Lower lobe of right lung (tissue), 2 donors: ENCODE data around the gene HSD17B14. TPM values are rescaled to one million over a fixed set of nuclear protein-coding genes. Genes with fewer than 3 reads are reported as not detected.

ENCODE experiments used
- ATAC-seq, 2 donors: fragments of 200-7000 bp; cut with Tn5 transposase; one replicate each; pipeline ENCODE4 v1.9.1; 2020 to 2022; ENCODE audit warnings: mild to moderate bottlenecking in 2 of 2, moderate library complexity in 2 of 2
- DNase-seq: peaks from one replicate; pipeline ENCODE4 v3.0.0-alpha.2; 2020
- H3K27ac ChIP-seq: fragments of 200-600 bp; one replicate; pipeline ENCODE4 v1.8.0; 2022
- H3K27me3 ChIP-seq: fragments of 200-600 bp; one replicate; pipeline ENCODE4 v1.8.0; 2022; ENCODE audit warnings: low read depth
- H3K36me3 ChIP-seq: fragments of 200-600 bp; one replicate; pipeline ENCODE4 v1.8.0; 2022; ENCODE audit warnings: mild to moderate bottlenecking
- H3K4me1 ChIP-seq: fragments of 200-600 bp; one replicate; pipeline ENCODE4 v1.8.0; 2022
- H3K4me3 ChIP-seq: fragments of 200-600 bp; one replicate; pipeline ENCODE4 v1.8.0; 2022; ENCODE audit warnings: mild to moderate bottlenecking
- H3K9me3 ChIP-seq: fragments of 200-600 bp; one replicate; pipeline ENCODE4 v1.8.0; 2022
- intact Hi-C: fragments of 100-400 bp; cut with DNase I; formaldehyde crosslinking; loops from one replicate; pipeline ENCODE4 v1.11.0; 2022
- total RNA-seq: library from RNA; stranded (reverse); fragmentation: NEBNext Ultra II Directional; extraction: Animal tissue kit (Norgen Biotek cat#: 25700); gene quantifications from one replicate; pipeline ENCODE4 v1.2.1, GENCODE V29; 2021
- TF ChIP-seq, protein P1 (sequence below): fragments of 200-600 bp; IDR thresholded peaks from one replicate; pipeline ENCODE4 v1.8.0; 2022; ENCODE audit warnings: antibody characterized with exemption, mild to moderate bottlenecking
- donor health status: DM: no; HTN: yes; CAD: no; lungs with severe emphysema.

HSD17B14 gene
- total RNA-seq, 1 donor from 2014 or later = 22.7 TPM

DNA sequence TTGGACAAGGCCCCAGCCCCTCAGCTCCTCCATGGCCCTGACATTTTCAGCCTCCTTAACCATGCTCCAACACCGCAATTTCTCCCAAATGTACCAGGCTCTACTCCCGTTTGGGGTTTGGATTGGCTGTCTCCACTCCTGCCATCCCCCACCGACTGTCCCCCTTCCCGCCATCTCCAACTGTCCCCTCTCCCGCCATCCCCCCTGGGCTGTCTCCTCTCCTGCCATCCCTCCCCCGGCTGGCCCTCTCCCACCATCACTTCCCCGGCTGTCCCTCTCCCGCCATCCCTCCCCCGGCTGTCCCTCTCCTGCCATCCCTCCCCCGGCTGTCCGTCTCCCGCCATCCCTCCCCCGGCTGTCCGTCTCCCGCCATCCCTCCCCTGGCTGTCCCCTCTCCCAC is 30.8 kb downstream of the HSD17B14 start:
- ATAC-seq (no peak), DNase-seq (no peak)
- Histone ChIP-seq H3K9me3 (no peaks in the 10 kb centered on the region), H3K36me3 (peaks cover 12% of the 10 kb centered on the region), H3K4me1 (peaks cover 10% of the 10 kb centered on the region), H3K27me3 (no peaks in the 10 kb centered on the region), H3K4me3 (no peak overlapping the region), H3K27ac (no peak overlapping the region)
- intact Hi-C loops = no loop called here
- TF ChIP-seq, protein P1, sequence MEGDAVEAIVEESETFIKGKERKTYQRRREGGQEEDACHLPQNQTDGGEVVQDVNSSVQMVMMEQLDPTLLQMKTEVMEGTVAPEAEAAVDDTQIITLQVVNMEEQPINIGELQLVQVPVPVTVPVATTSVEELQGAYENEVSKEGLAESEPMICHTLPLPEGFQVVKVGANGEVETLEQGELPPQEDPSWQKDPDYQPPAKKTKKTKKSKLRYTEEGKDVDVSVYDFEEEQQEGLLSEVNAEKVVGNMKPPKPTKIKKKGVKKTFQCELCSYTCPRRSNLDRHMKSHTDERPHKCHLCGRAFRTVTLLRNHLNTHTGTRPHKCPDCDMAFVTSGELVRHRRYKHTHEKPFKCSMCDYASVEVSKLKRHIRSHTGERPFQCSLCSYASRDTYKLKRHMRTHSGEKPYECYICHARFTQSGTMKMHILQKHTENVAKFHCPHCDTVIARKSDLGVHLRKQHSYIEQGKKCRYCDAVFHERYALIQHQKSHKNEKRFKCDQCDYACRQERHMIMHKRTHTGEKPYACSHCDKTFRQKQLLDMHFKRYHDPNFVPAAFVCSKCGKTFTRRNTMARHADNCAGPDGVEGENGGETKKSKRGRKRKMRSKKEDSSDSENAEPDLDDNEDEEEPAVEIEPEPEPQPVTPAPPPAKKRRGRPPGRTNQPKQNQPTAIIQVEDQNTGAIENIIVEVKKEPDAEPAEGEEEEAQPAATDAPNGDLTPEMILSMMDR = no peak

DNA sequence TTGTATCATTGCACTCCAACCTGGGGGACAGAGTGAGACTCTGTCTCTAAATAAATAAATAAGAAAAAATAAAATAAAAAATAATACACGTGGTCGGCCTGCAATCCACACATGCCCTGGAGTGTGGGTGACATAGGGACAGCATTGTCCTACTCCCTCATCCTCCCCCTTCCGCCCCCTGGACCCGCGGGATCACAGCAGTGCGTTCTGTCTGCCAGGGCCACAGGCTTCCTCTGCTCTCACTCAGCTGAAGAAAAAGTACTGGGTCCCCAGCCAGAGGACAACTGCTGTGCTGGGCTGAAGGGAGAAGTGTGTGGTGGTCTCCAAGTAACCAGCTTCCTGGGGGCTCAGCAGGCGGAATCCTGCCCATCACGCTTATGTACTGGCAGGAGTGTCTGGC is 31.8 kb downstream of the HSD17B14 start:
- Histone ChIP-seq H3K27me3 (no peaks in the 10 kb centered on the region), H3K36me3 (peaks cover 18% of the 10 kb centered on the region), H3K9me3 (no peaks in the 10 kb centered on the region), H3K27ac (no peak overlapping the region), H3K4me1 (peaks cover under 1% of the 10 kb centered on the region), H3K4me3 (no peak overlapping the region)
- DNase-seq (no peak), ATAC-seq (no peak)
- intact Hi-C loops = no loop called here
- TF ChIP-seq, protein P1 = no peak

DNA sequence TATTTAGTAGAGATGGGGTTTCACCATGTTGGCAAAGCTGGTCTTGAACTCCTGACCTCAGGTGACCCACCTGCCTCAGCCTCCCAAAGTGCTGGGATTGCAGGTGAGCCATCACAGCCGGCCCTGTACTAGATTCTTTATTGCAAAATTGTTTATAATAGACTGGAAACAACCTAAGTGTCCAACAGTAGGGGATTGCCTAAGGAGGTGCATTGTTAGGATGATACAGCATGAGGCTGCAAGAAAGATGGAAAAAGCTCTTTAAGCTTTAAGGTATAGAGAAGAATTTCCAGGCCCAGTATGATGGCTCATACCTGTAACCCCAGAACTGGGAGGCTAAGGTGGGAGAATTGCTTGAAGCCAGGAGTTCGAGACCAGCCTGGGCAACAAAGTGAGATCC is 33.7 kb downstream of the HSD17B14 start:
- TF ChIP-seq, protein P1 = no peak
- H3K4me1 ChIP-seq = no peaks in the 10 kb centered on the region
- no peak overlapping the region for H3K4me3 ChIP-seq
- ATAC-seq = no peak
- no peak for DNase-seq
- intact Hi-C loops = no loop called here
- no peaks in the 10 kb centered on the region for H3K9me3 ChIP-seq
- H3K36me3 ChIP-seq = peaks cover 25% of the 10 kb centered on the region
- H3K27ac ChIP-seq = no peak overlapping the region
- H3K27me3 ChIP-seq = no peaks in the 10 kb centered on the region

DNA sequence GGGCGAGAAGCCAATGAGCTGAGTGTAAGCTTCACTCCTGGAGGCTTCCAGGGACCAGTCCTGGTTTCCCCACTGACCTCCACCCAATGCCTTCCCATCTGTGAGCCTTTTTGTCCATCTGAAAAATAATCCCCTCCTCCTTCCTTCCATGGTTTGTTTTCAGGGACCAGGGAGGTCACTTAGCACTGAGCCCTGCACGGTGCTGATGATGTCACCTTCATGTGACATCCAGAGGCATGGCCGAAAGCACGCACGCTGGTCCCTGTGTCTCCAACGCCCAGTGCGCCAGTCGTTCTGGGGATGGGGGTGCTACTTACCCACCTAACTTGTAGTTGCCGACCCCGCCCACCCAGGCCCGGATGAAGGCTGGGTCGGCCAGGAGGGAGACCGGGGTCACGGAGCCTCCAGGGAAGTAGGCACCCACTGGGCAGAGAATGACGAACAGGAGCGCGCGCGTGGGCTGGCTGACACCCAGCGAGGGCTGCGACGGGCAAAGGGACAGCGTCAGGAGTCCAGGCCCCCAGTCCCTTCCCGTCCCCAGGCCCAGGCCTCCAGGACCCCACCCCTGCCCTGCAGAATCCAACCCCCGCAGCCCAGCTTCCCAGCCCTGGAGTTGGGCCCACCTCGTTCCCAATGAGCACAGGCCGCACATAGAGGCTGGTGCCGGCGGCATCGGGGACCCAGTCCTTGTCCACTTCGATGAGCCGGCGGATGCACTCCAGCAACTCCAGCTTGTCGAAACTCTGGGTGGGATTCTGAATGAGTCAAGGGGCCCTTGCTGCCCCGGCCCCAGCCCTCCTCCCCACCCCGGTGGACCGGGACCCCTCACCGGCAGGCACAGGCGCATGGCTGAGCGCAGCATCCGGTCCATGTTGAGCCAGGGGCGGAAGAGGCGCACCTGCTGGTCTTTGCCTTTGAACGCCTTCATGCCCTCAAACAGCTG is 36.7 kb downstream of the HSD17B14 start:
- intact Hi-C loops = no loop called here
- Histone ChIP-seq H3K36me3 (peaks cover 15% of the 10 kb centered on the region), H3K4me1 (peaks cover 17% of the 10 kb centered on the region), H3K4me3 (no peak overlapping the region), H3K27ac (no peak overlapping the region), H3K27me3 (no peaks in the 10 kb centered on the region), H3K9me3 (no peaks in the 10 kb centered on the region)
- ATAC-seq = no peak
- DNase-seq = no peak
- TF ChIP-seq, protein P1 = no peak

DNA sequence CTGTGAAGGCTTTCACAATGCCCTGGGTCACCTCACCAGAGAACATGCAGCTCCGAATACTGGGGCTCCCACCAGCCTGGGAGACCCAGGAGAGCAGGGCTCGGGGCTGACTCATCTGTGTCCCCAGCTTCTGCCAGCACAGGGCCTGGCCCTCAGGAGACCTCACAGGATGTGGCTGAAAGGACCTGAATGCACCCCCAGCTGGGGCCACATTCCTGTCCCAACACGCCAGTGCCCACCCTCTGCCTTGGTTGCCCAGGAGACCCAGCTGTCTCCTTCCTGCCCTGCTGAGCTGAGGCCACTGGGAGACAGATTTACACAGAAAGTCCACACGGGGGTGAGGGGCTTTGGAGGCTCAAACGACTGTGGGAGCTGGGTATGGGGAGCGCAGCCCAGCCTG is 37.4 kb downstream of the HSD17B14 start:
- Histone ChIP-seq H3K27me3 (no peaks in the 10 kb centered on the region), H3K4me3 (no peak overlapping the region), H3K9me3 (no peaks in the 10 kb centered on the region), H3K36me3 (peaks cover 12% of the 10 kb centered on the region), H3K27ac (no peak overlapping the region), H3K4me1 (peaks cover 18% of the 10 kb centered on the region)
- intact Hi-C loops = no loop called here
- TF ChIP-seq, protein P1 = no peak
- ATAC-seq (no peak), DNase-seq (no peak)
